ENCODE measurements around the gene B3GLCT.
"Not testable (repeated sequence)": the region's sequence is repeated elsewhere in the genome, so short reads cannot be mapped to it uniquely, and the experiment has no call there.

The B3GLCT gene

DNA sequence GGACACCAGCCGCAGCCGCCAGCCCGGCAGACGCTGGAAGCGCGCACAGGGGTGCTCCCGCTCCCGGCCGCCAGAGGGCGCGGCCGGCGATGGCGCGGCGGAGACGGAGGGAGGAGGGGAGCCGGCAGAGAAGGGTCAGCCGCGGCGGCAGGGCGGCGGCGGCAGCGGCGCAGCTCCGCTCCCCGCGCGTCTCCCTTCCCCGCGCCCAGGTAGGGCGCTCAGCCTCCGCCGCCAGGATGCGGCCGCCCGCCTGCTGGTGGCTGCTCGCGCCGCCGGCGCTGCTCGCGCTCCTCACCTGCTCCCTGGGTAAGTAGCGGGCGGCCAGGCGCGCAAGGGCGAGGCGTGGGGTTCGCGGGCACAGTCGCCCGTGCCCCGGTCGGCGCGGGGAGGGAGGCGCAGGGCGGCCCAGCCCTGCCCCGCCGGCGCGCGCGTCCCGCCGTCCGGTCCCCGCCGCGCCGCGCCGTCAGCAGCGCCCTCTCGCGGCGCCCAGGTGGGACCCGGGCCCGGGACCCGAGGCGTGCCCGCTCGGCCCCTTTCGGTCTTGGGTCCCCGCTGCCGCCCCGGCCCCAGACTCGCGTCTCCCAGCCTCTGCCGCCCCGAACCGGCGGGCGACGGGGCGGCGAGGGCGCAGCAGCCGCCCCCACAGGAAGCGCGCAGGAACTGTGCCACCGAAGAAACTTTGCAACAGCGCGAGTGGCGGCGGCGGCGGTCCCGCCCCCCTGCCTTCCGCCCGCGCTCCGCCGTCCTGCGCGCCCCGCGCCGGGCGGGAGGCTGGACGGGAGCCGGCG lies at the start of gene B3GLCT:
TSS of gene B3GLCT (plus strand) at position 127 of the 788 bp plus-strand sequence. CDS start at position 237, 110 bp downstream.
- peak; percentile 70 for DNase-seq (ENCODE audit: low spot score)

- no peak for DNase-seq (ENCODE audit: low spot score)
Observed at GRCh38 chr13:31150315-31150985, 49.3 kb upstream of the B3GLCT start.

DNA sequence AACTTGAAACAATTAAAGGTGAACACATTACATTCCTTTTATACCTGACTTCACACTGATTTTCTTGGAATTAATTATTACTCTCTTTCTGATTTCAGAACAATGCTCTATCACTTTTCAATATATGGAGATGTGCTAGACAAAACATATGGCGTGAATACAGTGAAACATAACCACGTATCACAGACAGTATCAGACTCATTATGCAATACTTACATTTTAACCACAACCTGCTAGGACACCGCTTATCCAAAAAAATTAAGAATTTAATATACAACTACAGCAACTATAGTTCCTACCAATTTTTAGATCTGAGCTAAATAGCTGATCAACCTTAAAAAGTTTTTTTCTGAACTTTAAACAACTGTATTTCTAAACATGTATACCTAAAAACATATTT lies 47.9 kb upstream of the B3GLCT start:
- no peak for DNase-seq (ENCODE audit: low spot score)

- no peak for DNase-seq (ENCODE audit: low spot score)
Observed at GRCh38 chr13:31154939-31155338, 44.8 kb upstream of the B3GLCT start.

GRCh38 chr13:31159306-31159705 lies 40.5 kb upstream of the B3GLCT start:
- DNase-seq (ENCODE audit: low spot score), result no peak

DNA sequence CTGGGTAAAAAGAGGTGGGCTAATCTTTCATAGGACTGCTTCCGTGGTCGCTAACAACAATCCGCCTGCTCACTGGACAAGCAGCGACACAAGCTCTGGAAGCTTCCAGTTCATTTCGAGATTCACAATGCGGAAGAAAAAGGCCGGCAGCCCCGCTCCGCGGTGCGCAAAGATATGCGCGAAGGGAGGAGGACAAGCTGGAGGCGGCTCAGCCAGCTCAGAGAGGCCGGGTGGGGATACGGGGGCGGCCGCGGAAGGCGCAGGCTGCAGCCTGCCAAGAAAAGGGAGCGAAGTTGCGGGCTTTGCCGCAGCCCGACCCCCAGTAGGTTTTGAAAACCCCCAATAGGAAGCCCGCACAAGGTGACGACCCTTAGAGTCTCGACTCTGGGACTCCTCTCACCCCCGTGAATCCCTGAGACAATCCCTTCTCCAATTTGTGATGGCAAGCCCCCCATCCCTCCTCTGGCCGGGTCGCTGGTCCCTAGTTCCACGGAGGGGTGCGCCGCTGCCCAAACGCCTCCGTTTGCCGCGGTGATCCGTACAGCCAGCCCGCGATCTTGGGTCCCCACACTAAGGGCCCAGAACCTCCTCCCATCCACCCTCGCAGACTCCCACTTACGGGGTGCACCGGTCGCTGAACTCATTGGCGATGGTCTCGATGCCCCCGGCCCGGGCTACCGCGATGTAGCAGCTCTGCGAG lies 38.8 kb upstream of the B3GLCT start:
- peak; percentile 25 for DNase-seq (ENCODE audit: low spot score)

DNA sequence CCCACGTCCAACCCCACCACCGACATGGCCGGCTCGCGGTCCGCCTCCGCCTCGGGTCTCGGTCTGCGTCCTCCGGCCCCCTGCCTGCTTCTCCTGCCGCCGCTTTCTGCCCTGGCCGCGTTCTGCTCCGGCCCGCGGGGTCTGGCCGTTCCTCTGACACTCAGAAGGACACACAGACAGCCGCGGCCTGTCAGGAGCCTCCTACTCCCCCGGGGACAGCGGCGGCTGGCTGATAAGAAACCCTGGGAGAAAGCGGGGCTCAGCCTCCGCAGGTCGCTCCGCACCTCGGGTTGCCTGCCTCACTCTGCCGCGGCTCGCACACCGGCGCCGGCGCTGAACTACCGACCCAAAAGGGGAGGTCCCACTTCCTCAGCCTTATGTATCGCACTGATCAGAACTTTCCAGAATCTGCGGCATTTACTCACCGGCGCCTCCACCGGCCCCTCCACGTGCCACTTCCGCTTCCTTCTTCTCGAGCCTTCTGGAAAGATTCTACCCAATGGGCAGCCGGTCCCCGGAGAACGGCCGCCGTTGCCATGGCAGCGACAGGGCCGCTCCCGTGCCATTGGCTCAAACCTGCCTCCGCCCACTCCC lies 38.1 kb upstream of the B3GLCT start, which contains the start of gene HSPH1:
TSS of gene HSPH1 (minus strand) at position 348 of the 594 bp plus-strand sequence. CDS start at position 26, 322 bp downstream.
- peak; percentile 96 for DNase-seq (ENCODE audit: low spot score)

DNA sequence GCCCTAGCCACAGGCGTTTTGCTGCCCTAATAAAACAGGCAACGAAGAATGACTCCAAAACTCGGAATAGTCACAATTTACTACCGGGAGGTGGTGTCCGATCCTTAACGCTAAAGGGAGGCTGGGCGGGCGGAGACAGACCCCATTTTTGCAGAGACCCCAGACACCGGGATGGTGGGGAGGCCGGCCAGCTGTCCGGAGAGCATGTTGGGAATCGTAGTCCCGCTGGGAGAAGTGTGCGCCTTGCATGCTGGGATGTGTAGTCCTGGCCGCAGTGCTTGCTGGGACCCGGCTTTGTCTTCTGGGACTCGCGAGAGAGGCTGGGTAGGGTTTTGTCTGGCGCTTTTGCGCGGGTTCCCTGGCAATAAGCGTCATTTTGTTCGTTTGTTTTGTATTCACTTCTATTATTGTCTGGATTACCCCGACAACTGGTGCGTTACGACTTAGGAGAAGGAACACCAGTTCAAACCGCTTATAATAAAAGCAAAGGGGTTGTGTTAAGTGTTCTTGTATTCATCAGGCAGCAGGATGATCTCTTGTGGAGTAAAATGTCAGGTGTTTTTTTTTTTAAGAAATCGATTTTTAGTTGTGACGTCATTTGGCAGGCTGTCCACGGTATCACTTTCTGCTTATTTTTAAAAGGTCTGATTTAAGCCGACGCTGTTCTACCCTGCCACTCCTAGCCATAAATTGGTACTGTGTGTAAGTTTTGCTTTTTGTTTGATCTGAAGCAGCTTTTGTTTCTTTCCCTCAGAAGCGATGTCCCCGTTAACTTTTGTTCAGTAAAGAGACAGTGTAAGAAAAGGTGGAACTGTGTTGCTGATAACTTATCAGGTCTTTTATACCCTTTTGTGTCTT lies 37.4 kb upstream of the B3GLCT start:
- DNase-seq (ENCODE audit: low spot score), result peak; percentile 94

- DNase-seq (ENCODE audit: low spot score), result no peak
Observed at GRCh38 chr13:31166591-31166990, 33.2 kb upstream of the B3GLCT start.

DNA sequence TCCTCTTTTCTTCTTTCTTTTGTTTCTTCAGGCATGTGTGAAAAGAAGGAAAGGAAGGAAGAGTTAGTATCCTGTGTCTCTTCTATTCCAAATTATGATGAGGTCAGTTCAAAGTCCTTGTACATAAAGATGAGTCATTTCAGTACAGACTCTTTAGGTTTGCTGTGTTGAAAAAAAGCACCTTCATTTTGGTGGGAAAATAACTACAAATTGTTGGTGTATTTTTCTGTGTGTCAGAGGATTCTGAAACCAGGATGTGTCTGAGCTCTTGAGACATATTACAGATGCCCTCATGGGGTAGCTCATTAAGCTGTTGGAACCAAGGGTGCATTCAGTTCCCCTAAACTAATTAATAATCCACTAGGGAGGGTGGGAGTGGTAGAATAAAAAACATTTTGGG lies 32.3 kb upstream of the B3GLCT start:
- DNase-seq (ENCODE audit: low spot score), result no peak

GRCh38 chr13:31168166-31168565 lies 31.6 kb upstream of the B3GLCT start:
- DNase-seq (ENCODE audit: low spot score), result no peak

- no peak for DNase-seq (ENCODE audit: low spot score)
Observed at GRCh38 chr13:31168736-31169135, 31.0 kb upstream of the B3GLCT start.

GRCh38 chr13:31172001-31172400 lies 27.8 kb upstream of the B3GLCT start:
- no peak for DNase-seq (ENCODE audit: low spot score)

GRCh38 chr13:31172535-31172934 lies 27.2 kb upstream of the B3GLCT start:
- peak; percentile 61 for DNase-seq (ENCODE audit: low spot score)

- no peak for DNase-seq (ENCODE audit: low spot score)
Observed at GRCh38 chr13:31174018-31174417, 25.8 kb upstream of the B3GLCT start.

DNA sequence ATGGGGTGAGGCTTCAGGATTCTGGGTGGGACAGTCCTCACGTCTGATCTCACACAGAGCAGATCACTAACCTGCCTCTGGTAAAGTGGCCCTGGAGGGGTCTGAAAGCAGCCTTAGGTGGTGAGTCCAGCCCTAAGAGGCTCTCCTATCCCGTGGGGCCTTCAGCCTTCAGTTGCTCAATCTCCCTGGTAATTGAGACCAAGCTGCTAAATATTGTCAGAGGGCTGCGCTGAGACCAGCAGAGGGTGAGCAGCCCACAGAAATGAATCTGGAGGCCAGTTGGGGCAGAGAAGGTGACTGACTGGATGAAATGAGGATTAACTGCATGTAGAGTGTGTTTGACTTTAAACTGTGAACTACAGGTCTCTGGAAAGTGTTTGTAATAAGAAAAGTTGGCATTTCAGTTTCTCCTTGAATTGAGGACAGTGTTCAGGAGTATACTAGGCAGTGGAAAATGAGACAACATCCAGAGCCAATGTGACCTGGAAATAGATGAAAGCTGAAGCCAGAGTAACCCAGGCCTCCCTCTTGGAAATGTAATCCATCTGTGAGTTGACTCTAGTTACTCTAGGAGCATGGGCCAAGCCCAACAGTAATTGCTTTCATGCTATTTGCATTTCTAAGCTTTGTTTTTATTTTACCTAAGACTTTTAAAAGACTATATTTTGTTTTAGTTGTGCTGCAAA lies 23.8 kb upstream of the B3GLCT start:
- DNase-seq (ENCODE audit: low spot score), result no peak

DNA sequence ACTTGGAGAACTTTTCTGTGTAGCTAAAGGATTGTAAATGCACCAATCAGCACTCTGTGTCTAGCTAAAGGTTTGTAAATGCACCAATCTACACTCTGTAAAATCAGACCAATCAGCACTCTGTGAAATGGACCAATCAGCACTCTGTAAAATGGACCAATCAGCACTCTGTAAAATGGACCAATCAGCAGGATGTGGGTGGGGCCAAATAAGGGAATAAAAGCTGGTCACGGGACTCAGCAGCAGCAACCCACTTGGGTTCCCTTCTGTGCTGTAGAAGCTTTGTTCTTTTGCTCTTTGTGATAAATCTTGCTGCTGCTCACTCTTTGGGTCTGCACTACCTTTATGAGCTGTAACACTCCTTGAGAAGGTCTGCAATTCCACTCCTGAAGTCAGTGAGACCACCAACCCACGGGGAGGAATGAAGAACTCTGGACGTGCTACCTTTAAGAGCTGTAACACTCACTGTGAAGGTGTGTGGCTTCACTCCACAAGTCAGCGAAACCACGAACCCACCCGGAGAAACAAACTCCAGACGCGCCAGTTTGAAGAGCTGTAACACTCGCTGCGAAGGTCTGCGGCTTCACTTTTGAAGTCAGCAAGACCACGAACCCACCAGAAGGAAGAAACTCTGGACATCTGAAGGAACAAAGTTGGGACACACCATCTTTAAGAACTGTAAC lies 21.8 kb upstream of the B3GLCT start:
- DNase-seq (ENCODE audit: low spot score), result not testable (repeated sequence)

DNA sequence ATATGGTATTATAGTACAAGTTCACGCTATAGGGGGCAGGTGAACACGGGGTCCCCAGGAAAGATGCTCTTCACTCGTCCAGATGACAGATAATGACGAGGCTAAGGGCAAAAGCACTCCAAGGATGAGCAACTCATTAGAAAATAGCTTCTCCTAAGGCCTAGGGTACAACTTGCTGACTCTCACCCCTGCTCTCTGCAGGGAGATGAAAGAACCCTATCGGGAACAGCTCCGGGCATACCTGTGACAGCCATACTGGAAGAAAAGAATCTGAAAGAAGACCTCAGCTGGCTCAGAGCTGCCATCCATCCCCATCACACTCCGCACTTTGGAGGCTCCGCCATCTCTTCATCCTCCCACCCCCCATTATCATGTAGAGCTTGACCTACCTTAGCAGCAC lies 20.5 kb upstream of the B3GLCT start:
- no peak for DNase-seq (ENCODE audit: low spot score)

GRCh38 chr13:31179754-31180153 lies 20.0 kb upstream of the B3GLCT start:
- DNase-seq (ENCODE audit: low spot score), result no peak

DNA sequence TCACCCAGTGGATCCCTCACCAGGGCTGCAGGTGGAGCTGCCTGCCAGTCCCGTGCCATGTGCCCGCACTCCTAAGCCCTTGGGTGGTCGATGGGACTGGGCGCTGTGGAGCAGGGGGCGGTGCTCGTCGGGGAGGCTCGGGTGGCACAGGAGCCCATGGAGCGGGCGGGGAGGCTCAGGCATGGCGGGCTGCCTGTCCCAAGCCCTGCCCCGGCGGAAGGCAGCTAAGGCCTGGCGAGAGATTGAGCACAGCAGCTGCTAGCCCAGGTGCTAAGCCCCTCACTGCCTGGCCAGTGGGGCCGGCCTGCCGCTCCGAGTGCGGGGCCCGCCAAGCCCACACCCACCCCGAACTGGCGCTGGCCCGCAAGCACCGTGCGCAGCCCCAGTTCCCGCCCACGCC lies 16.8 kb upstream of the B3GLCT start:
- DNase-seq (ENCODE audit: low spot score), result no peak
